Endothelial cell of umbilical vein (primary cell): ENCODE measurements around the gene SLC23A2. TPM values are rescaled to one million over a fixed set of nuclear protein-coding genes. Genes with fewer than 3 reads are reported as not detected.

Experiments used
- BruUV-seq: library from RNA; stranded (reverse); fragments of 400-500 nt; replicated peaks from 2 replicates; lab custom pipeline; 2021; lab: Mats Ljungman, UMichigan
- CTCF ChIA-PET: fragments of 300-600, 350-600 bp; sonication (Branson Sonifier 250); formaldehyde crosslinking; loops from one replicate; lab custom pipeline; 2021; ENCODE audit warnings: antibody characterized with exemption, inconsistent platforms; lab: Charles Lee
- POLR2A ChIA-PET: fragments of 300-600, 350-600 bp; sonication (Branson Sonifier 250); formaldehyde crosslinking; loops from one replicate; lab custom pipeline; 2021; ENCODE audit warnings: antibody characterized with exemption, inconsistent platforms; lab: Charles Lee
- DNase-seq: peaks from one replicate; pipeline ENCODE4 v3.0.0-alpha.2; 2011; ENCODE audit warnings: low read depth, low spot score
- FAIRE-seq: peaks from 2 replicates; lab custom pipeline; 2011; peaks lifted over from hg19 to GRCh38; lab: Jason Lieb, UNC
- H2AFZ ChIP-seq: 2 replicates; pipeline ENCODE4 v1.6.0; 2012; ENCODE audit warnings: low read depth, low read length, control low read depth, inconsistent platforms
- H3K27ac ChIP-seq: 2 replicates; pipeline ENCODE4 v1.5.1; 2011; ENCODE audit warnings: low read depth, mild to moderate bottlenecking, control low read depth, low read length, moderate library complexity; ENCODE audit not compliant: insufficient read depth
- H3K27me3 ChIP-seq, 2 experiments: 2 replicates each; pipeline versions ENCODE4 v1.6.0 to v1.6.1; 2011; ENCODE audit warnings: low read length in 2 of 2, mixed read lengths in 1 of 2; ENCODE audit not compliant: control insufficient read depth in 2 of 2, insufficient read depth in 2 of 2
- H3K36me3 ChIP-seq, 2 experiments: 2 replicates in 1 of 2; 3 replicates in 1 of 2; pipeline ENCODE4 v1.5.1; 2011; ENCODE audit warnings: low read length in 2 of 2, mild to moderate bottlenecking in 1 of 2, moderate library complexity in 1 of 2; ENCODE audit not compliant: control insufficient read depth in 2 of 2, insufficient read depth in 2 of 2; ENCODE audit errors: extremely low read depth in 1 of 2
- H3K4me1 ChIP-seq: 3 replicates; pipeline ENCODE4 v1.5.1; 2011; ENCODE audit warnings: mild to moderate bottlenecking, low read length; ENCODE audit not compliant: control insufficient read depth, insufficient read depth; ENCODE audit errors: extremely low read depth
- H3K4me2 ChIP-seq: 2 replicates; pipeline ENCODE4 v1.6.1; 2011; ENCODE audit warnings: low read length, control low read depth, mixed read lengths; ENCODE audit not compliant: insufficient read depth
- H3K4me3 ChIP-seq, 3 experiments: fragments of 200-600 bp in 1 of 3; sonication (generic), shearing (Covaris generic) in 1 of 3; replicated peaks in 1 of 3; 2 replicates each; pipeline ENCODE4 v1.5.1; 2011 to 2016; ENCODE audit warnings: control low read depth in 3 of 3, low read length in 3 of 3, mild to moderate bottlenecking in 2 of 3, inconsistent platforms in 1 of 3, low read depth in 1 of 3, moderate library complexity in 1 of 3; ENCODE audit not compliant: insufficient read depth in 1 of 3
- H3K79me2 ChIP-seq: 2 replicates; pipeline ENCODE4 v1.6.0; 2012; ENCODE audit warnings: low read length, inconsistent platforms; ENCODE audit not compliant: control insufficient read depth, insufficient read depth
- H3K9ac ChIP-seq: replicated peaks from 2 replicates; pipeline ENCODE3; 2011; ENCODE audit warnings: low read length, control low read depth; ENCODE audit not compliant: insufficient read depth; ENCODE audit errors: extremely low read depth
- H3K9me1 ChIP-seq: replicated peaks from 3 replicates; pipeline ENCODE4 v1.6.0; 2011; ENCODE audit warnings: mild to moderate bottlenecking, low read length; ENCODE audit not compliant: control insufficient read depth, insufficient read depth; ENCODE audit errors: extremely low read depth
- H3K9me3 ChIP-seq: replicated peaks from 2 replicates; pipeline ENCODE4 v1.5.1; 2012; ENCODE audit warnings: low read length, inconsistent platforms; ENCODE audit not compliant: control insufficient read depth, insufficient read depth
- H4K20me1 ChIP-seq: replicated peaks from 2 replicates; pipeline ENCODE3; 2011; ENCODE audit warnings: mild to moderate bottlenecking, low read length; ENCODE audit not compliant: control insufficient read depth, insufficient read depth; ENCODE audit errors: extremely low read depth
- EZH2 ChIP-seq: IDR thresholded peaks from 2 replicates; pipeline ENCODE4 v1.6.1; 2012; ENCODE audit warnings: borderline replicate concordance, low read depth, mild to moderate bottlenecking, moderate library complexity, low read length, inconsistent platforms; ENCODE audit not compliant: severe bottlenecking
- FOS ChIP-seq: IDR thresholded peaks from 2 replicates; pipeline ENCODE4 v1.6.1; 2011; ENCODE audit warnings: mild to moderate bottlenecking, low read length, moderate library complexity, borderline replicate concordance; ENCODE audit not compliant: insufficient read depth
- GATA2 ChIP-seq: IDR thresholded peaks from 2 replicates; pipeline ENCODE4 v1.7.0; 2011; ENCODE audit warnings: low read depth, mild to moderate bottlenecking, moderate library complexity, mixed read lengths, low read length; ENCODE audit not compliant: insufficient read length, insufficient read depth
- JUN ChIP-seq: IDR thresholded peaks from 2 replicates; pipeline ENCODE4 v1.6.1; 2011; ENCODE audit warnings: borderline replicate concordance, low read depth; ENCODE audit not compliant: insufficient read length, insufficient read depth
- MAX ChIP-seq: IDR thresholded peaks from 2 replicates; pipeline ENCODE4 v1.6.1; 2011; ENCODE audit not compliant: insufficient read depth, insufficient read length
- MYC ChIP-seq: IDR thresholded peaks from one replicate; pipeline ENCODE4 v1.6.1; 2011; ENCODE audit warnings: mild to moderate bottlenecking, low read depth, low read length
- POLR2A ChIP-seq: IDR thresholded peaks from 2 replicates; pipeline ENCODE4 v1.6.1; 2012; ENCODE audit warnings: low read depth, mild to moderate bottlenecking, control low read depth, low read length
- POLR2AphosphoS5 ChIP-seq: IDR thresholded peaks from 2 replicates; pipeline ENCODE4 v1.6.1; 2012; ENCODE audit warnings: low read depth, mild to moderate bottlenecking, control low read depth, low read length, moderate library complexity; ENCODE audit not compliant: insufficient read depth
- dilution Hi-C: fragments of 300-500 bp; cut with MboI; formaldehyde crosslinking; loops from one replicate; pipeline ENCODE4 v1.15.0; 2019; ENCODE audit warnings: low sequenced_read_pairs; ENCODE audit not compliant: extremely low pct_ligation_motif_present
- intact Hi-C: fragments of 100-400 bp; cut with micrococcal nuclease; formaldehyde crosslinking; loops from one replicate; pipeline ENCODE4 v1.10.0; 2022
- polyA plus RNA-seq, 4 experiments: library from polyadenylated mRNA; depleted of rRNA in 3 of 4; stranded (reverse) in 3 of 4; unstranded in 1 of 4; fragments of >200 nt; gene quantifications; 2 replicates each; pipeline versions ENCODE4 v1.2.1 to v1.2.3, GENCODE V29; 2011 to 2012; ENCODE audit warnings: missing spikeins in 1 of 4
- total RNA-seq: library from RNA; stranded (reverse); gene quantifications from 2 replicates; pipeline ENCODE4 v1.2.3, GENCODE V29; 2021
- TF ChIP-seq, protein P1 (sequence below), 2 donors: IDR thresholded peaks; 1 replicate in 1 of 2; 2 replicates in 1 of 2; pipeline ENCODE4 v1.5.1; 2011; ENCODE audit warnings: low read length in 2 of 2, mild to moderate bottlenecking in 2 of 2, moderate library complexity in 2 of 2, control low read depth in 1 of 2, inconsistent platforms in 1 of 2, low read depth in 1 of 2; ENCODE audit not compliant: insufficient read depth in 1 of 2; ENCODE audit errors: extremely low read depth in 1 of 2

The SLC23A2 gene
- total and polyA plus RNA-seq, 2 donors (not counting 3 experiments of a cell fraction or from before 2014, with no cell fraction given), result 24.4 to 24.5 TPM

DNA sequence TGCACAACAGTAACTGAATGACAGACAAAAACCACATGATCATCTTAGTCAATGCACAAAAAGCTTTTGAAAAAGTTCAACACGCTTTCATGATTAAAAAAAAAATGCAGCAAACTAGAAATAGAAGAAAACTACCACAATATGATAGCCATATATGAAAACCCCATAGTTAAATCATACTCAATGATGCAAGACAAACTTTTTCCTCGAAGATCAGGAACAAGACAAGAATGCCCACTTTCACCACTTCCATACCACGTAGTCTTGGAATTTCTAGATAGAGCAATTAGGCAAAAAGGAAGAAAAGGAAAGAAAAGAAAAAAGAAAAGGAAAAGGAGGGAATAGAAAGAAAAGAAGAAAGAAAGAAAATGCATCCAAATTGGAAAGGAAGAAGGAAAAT lies 44.6 kb upstream of the SLC23A2 start:
- no peak overlapping the region for H2AFZ ChIP-seq
- intact Hi-C loops, result no loop called here
- POLR2A ChIA-PET, result no interaction called here
- FAIRE-seq (no peak), DNase-seq (no peak)
- no peaks in the 10 kb centered on the region for H3K9me3 ChIP-seq
- no peaks in the 10 kb centered on the region for H3K79me2 ChIP-seq
- no peaks in the 10 kb centered on the region for H4K20me1 ChIP-seq
- no peak overlapping the region for H3K4me3 ChIP-seq
- H3K9ac ChIP-seq, result no peak overlapping the region
- peaks cover 0 to 2% of the 10 kb centered on the region in 2 experiments for H3K27me3 ChIP-seq
- CTCF ChIA-PET, result interaction anchor here (1.1 kb wide), 1 partner anchor 13 kb away, joined by 3 read pairs; no protein-coding TSS in a partner anchor
- no peak overlapping the region for H3K4me2 ChIP-seq
- TF ChIP-seq MYC (no peak), POLR2AphosphoS5 (no peak), EZH2 (no peak), MAX (no peak), GATA2 (no peak), FOS (no peak), JUN (no peak), POLR2A (no peak)
- TF ChIP-seq, protein P1, sequence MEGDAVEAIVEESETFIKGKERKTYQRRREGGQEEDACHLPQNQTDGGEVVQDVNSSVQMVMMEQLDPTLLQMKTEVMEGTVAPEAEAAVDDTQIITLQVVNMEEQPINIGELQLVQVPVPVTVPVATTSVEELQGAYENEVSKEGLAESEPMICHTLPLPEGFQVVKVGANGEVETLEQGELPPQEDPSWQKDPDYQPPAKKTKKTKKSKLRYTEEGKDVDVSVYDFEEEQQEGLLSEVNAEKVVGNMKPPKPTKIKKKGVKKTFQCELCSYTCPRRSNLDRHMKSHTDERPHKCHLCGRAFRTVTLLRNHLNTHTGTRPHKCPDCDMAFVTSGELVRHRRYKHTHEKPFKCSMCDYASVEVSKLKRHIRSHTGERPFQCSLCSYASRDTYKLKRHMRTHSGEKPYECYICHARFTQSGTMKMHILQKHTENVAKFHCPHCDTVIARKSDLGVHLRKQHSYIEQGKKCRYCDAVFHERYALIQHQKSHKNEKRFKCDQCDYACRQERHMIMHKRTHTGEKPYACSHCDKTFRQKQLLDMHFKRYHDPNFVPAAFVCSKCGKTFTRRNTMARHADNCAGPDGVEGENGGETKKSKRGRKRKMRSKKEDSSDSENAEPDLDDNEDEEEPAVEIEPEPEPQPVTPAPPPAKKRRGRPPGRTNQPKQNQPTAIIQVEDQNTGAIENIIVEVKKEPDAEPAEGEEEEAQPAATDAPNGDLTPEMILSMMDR (IDR thresholded peaks at IDR 0.05; ENCODE audit: extremely low read depth in 1 of 2, insufficient read depth in 1 of 2, low read depth in 1 of 2, low read length in 2 of 2), result no peak
- no peaks in the 10 kb centered on the region for H3K9me1 ChIP-seq
- H3K36me3 ChIP-seq, result no peaks in the 10 kb centered on the region
- BruUV-seq, result no TSS peak
- no peak overlapping the region for H3K27ac ChIP-seq
- H3K4me1 ChIP-seq, result no peaks in the 10 kb centered on the region
- dilution Hi-C loops, result no loop called here
